GM12874 (cell line): ENCODE results near the gene TEX52.

Experiments used
- CTCF ChIP-seq: IDR thresholded peaks from 2 replicates; pipeline ENCODE4 v1.5.1; 2011; ENCODE audit warnings: low read depth, mild to moderate bottlenecking, control low read depth, low read length, moderate library complexity; ENCODE audit not compliant: insufficient read depth

The TEX52 gene

GRCh38 chr12:2879853-2880252, 23.0 kb upstream of the TEX52 start:
- TF ChIP-seq CTCF: no peak

GRCh38 chr12:2877953-2878732, 21.3 kb upstream of the TEX52 start:
- TF ChIP-seq CTCF: no peak

GRCh38 chr12:2877047-2877952, 20.5 kb upstream of the TEX52 start, which contains the start of the genes FOXM1 and RHNO1:
Gene FOXM1, minus strand, starts transcription at chr12:2877174. Its CDS starts 2,696 bp downstream, at chr12:2874478.
Gene RHNO1, plus strand, starts transcription at chr12:2877223. Its CDS starts 8,144 bp downstream, at chr12:2885367.
- no peak for TF ChIP-seq CTCF

- TF ChIP-seq CTCF: no peak
These were observed 19.7 kb upstream of the TEX52 start for GRCh38 chr12:2876431-2877046.

GRCh38 chr12:2864198-2864597, 7.4 kb upstream of the TEX52 start:
- TF ChIP-seq CTCF: no peak

GRCh38 chr12:2862876-2863275, 6.0 kb upstream of the TEX52 start:
- no peak for TF ChIP-seq CTCF

GRCh38 chr12:2860170-2860569, 3.3 kb upstream of the TEX52 start:
- no peak for TF ChIP-seq CTCF
